CMK (cell line): ENCODE measurements around the gene TAF11L14.
"Not testable (repeated sequence)": the region's sequence is repeated elsewhere in the genome, so short reads cannot be mapped to it uniquely, and the experiment has no call there.

Source experiments
- DNase-seq: peaks from one replicate; pipeline ENCODE4 v3.0.0-alpha.2; 2010; ENCODE audit warnings: low read depth

Gene TAF11L14

GRCh38 chr5:17634160-17634559, at the start of gene TAF11L14:
TAF11L14 (plus strand) TSS chr5:17634460.
- no peak for DNase-seq

DNA sequence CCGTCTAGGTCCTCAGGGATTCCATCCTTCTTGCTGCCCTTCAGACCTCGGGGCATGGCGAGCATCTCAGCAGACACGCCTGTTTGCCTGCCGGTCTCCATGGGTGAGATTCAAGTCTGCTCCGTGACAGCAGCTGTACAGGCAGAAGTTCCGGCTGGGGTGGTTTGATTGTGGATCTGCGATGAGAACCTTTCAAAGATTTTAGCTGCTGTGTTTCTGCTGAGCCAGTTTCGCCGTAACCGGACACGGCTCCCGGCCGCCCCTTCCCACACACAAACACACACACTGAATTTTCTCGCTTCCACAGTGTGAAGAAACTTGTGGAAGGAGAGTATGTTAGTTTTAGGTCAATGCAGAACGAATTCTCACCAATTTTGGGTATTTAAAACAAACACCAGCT, 48.6 kb upstream of the TAF11L14 start, which contains the start of gene TAF11L7:
TAF11L7 (minus strand) TSS at position 101 of the 400 bp plus-strand sequence.
- DNase-seq, result not testable (repeated sequence)

GRCh38 chr5:17590860-17591259, 43.4 kb upstream of the TAF11L14 start, which contains the start of gene TAF11L8:
TAF11L8 (minus strand) TSS chr5:17590960.
- not testable (repeated sequence) for DNase-seq

- DNase-seq, result not testable (repeated sequence)
Observed at GRCh38 chr5:17594255-17594654, 40.0 kb upstream of the TAF11L14 start, which contains the start of gene TAF11L9. TAF11L9 (minus strand) TSS chr5:17594394.

GRCh38 chr5:17597728-17598127, 36.5 kb upstream of the TAF11L14 start, which contains the start of gene TAF11L10:
TAF11L10 (minus strand) TSS chr5:17597828.
- not testable (repeated sequence) for DNase-seq

DNA sequence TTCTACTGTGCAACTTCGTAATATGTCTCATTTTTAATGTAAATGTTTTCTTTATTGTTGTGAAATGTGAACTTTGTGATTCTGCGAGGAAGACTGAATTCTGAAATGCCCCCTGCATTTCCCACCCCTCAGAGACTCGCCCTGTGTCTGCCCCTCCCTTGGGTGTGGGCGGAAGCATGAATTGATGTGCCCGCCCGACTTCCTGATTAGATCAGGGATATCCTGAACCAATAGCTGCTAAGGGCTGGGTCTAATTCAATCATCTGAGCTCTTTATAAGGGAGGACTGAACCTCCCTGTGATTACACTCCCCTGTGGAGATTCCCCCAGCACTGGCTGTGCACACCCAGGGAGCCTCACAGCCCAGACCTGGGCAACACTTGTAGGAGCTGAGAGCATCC, 30.4 kb upstream of the TAF11L14 start, which contains the start of gene TAF11L11:
TAF11L11 (plus strand) TSS at position 304 of the 400 bp plus-strand sequence.
- DNase-seq, result not testable (repeated sequence)

- DNase-seq, result no peak
Observed at GRCh38 chr5:17604951-17605350, 29.3 kb upstream of the TAF11L14 start.

- not testable (repeated sequence) for DNase-seq
Observed at GRCh38 chr5:17607461-17607860, 26.8 kb upstream of the TAF11L14 start.

DNA sequence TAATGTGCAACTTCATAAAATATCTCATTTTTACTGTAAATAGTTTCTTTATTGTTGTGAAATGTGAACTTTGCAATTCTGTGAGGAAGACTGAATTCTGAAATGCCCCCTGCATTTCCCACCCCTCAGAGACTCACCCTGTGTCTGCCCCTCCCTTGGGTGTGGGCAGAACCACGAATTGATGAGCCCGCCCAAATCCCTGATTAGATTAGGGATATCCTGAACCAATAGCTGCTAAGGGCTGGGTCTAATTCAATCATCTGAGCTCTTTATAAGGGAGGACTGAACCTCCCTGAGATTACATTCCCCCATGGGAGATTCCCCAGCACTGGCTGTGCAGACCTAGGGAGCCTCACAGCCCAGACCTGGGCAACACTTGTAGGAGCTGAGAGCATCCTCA, 24.2 kb upstream of the TAF11L14 start, which contains the start of gene TAF11L12:
TAF11L12 (plus strand) TSS at position 301 of the 400 bp plus-strand sequence.
- DNase-seq, result not testable (repeated sequence)

- DNase-seq, result no peak
Observed at GRCh38 chr5:17614872-17615605, 19.2 kb upstream of the TAF11L14 start.

DNA sequence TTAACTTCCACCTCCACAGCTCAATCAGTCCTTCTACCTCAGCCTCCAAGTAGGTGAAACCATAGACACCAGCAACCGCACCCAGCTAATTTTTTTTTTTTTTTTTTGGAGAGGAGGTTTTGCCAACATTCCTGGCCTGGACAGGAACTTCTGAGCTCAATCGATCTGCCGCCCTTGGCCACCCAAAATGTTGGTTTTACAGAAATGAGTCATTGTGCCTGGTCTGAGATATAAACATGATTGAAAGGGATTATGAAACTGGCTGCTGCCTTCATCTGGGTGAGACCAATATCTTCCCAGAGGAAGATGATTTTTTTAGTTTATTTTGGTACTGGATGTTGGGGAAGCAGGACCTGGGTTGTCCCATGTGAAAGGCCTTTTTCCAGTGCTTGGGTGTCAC, 14.9 kb upstream of the TAF11L14 start:
- DNase-seq, result no peak

DNA sequence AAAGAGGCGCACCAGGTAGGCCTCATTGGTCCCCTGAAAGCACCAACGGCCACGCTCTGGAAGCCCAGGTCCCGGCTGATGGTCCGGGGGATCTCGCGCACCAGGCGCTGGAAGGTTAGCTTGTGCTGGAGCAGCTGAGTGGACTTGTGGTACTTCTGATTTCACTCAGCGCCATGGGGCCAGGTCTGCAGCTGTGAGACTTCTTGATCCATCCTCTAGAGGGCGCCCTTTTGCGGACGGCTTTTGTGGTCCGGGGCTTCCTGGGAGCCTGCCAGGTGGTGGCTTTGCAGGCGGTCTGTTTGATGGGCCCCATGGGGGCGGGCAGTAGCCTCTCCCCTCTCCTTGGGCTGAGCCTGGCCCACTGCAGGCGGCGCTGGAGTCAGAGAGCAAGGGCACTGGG, 13.6 kb upstream of the TAF11L14 start:
- DNase-seq, result no peak

DNA sequence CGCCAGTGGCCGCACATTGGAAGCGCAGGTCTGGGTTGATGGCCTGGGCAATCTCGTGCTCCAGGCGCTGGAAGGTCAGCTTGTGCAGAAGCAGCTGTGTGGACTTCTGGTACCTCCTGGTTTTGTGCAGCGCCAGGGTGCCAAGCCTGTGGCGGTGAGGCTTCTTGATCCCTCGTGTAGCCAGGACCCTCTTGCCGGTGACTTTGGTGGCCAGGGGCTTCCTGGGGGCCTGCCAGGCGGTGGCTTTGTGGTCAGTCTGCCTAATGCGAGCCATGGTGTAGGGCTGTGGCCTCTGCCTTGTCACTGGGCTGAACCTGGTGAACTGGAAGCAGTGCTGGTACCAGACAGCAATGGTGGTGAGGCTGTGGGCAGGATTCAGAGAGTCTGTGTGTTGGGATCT, 8.6 kb upstream of the TAF11L14 start:
- no peak for DNase-seq

- DNase-seq, result not testable (repeated sequence)
Observed at GRCh38 chr5:17631788-17632187, 2.5 kb upstream of the TAF11L14 start, which contains the start of gene TAF11L13. TAF11L13 (plus strand) TSS chr5:17632088.

DNA sequence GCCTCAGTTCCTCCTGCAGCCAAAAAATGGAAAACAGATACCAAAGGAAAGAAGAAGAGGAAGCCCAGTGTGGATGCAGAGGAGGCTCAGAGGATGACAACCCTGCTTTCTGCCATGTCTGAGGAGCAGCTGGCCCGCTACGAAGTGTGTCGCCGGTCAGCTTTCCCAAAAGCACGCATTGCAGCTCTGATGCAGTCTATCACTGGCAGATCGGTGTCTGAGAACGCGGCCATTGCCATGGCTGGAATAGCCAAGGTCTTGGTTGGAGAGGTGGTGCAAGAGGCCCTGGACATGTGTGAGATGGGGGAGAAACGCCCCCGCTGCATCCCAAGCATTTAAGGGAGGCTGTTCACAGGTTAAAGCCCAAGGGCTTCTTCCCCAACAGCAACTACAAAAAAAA, 15.0 kb downstream of the TAF11L14 start:
- not testable (repeated sequence) for DNase-seq

- not testable (repeated sequence) for DNase-seq
Observed at GRCh38 chr5:17655201-17655759, 21.0 kb downstream of the TAF11L14 start.

DNA sequence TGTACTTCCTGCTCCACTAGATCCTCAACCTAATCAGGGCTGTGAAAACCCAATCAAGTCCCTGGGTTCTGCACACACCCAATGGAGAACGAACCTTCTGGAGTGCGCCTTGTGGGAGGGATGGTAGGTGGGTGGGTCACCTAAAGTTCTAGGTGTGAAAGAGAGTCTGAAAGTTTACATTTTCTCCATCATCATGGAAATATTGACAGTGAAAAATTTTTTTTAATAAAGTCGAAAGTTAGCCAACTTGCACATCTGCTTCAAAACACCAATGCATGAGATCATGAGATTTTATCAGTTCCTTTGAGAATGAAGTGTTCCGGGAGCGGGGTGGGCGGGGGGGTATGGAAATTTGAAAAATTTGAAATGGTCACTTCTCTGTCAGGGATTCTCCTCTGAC, 21.7 kb downstream of the TAF11L14 start:
- no peak for DNase-seq

- DNase-seq, result no peak
Observed at GRCh38 chr5:17663182-17663581, 28.9 kb downstream of the TAF11L14 start.

- no peak for DNase-seq
Observed at GRCh38 chr5:17665836-17666235, 31.6 kb downstream of the TAF11L14 start.

DNA sequence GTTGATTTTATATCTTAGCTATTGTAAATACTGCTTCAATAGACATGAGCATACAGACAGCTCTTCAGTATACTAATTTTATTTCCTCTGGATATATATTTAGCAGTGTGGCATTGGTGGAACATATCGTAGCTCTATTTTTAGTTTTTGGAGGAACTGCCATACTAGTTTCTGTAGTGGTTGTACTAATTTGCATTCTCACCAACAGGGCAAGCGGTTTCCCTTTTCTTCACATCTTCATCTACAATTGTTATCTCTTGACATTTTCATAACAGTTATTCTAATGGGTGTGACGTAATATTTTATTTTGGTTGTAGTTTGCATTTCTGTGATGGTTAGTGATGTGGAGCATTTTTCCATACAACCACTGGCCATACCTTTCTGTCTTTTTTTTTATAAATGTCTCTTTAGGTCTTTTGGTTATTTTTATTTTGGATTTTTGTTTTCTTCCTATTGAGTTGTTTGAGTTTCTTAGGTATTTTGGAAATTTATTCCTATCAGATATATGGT, 32.5 kb downstream of the TAF11L14 start:
- no peak for DNase-seq

DNA sequence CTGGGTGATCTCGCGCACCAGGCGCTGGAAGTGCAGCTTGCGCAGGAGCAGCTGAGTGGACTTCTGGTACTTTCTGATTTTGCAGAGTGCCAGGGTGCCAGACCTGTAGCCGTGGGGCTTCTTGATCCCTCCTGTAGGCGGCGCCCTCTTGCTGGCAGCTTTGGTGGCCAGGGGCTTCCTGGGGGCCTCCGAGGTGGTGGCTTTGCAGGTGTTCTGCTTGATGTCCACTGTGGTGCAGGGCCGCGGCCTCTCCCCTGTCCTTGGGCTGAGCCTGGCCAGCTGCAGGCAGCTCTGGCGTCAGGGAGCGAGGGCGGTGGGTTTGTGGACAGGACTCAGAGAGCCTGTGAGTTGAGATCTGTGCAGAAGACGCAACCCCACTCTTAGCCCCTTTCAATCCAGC, 36.1 kb downstream of the TAF11L14 start:
- no peak for DNase-seq

GRCh38 chr5:17678751-17679324, 44.6 kb downstream of the TAF11L14 start:
- DNase-seq, result no peak
